ENCODE data around the gene PRKAG2.

DNA sequence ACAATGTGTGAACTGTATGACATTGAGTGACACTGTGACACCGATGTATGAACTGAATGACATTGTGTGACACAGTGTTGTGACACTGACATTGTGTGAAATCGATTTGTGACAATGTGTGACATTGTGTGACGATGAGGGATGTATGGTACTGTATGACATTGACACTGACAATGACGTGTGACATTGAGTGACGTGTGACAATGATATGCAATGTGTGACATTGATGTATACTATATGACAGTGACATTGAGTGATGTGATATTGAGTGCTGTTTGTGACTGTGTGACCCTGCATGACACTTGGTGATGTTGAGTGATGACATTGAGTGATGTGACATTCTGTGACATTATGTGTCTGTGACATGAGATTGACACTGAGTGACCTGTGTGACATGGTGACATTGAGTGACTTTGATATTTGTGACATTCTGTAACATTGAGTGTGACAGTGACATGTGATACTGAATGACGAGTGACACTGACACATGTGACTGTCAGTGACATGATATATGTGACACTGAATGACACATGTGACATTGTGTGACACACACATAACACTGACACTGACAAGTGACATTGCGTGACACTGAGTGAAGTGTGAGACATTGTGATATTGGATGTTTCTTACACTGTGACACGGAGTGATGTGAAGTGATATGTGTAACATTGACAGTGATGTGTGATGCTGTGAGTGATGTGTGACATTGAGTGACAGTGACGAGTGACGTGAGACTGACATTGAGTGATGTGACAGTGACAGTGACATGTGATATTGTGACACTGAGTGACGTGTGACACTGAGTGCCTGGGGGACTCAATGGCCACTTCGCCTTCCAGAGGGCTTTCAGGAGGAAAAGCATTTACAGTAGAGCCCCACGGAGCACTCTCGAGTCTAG lies 167.5 kb downstream of the PRKAG2 start:
- TF ChIP-seq GATA3 (IDR thresholded peaks at IDR 0.05; ENCODE audit: low read depth, low read length), result no peak
- no peak for TF ChIP-seq GATA2 (IDR thresholded peaks at IDR 0.05; ENCODE audit: low read depth, low read length)

Measured in SH-SY5Y (cell line).